Skeletal muscle satellite cell (primary cell): ENCODE results near the gene WWOX.

Experiments used
- H3K27me3 ChIP-seq: 2 replicates; pipeline ENCODE4 v1.7.0; 2013; ENCODE audit warnings: low read length; ENCODE audit not compliant: control insufficient read depth, insufficient read depth
- H3K36me3 ChIP-seq: 2 replicates; pipeline ENCODE4 v1.7.0; 2013; ENCODE audit warnings: mild to moderate bottlenecking, control low read depth, low read length; ENCODE audit not compliant: insufficient read depth
- H3K4me1 ChIP-seq: 2 replicates; pipeline ENCODE4 v1.7.0; 2013; ENCODE audit warnings: low read length; ENCODE audit not compliant: control insufficient read depth, insufficient read depth
- H3K4me2 ChIP-seq: 2 replicates; pipeline ENCODE4 v1.7.0; 2013; ENCODE audit warnings: mild to moderate bottlenecking, low read length
- H3K4me3 ChIP-seq: 2 replicates; pipeline ENCODE4 v1.7.0; 2013; ENCODE audit warnings: low read length
- H3K9ac ChIP-seq: 2 replicates; pipeline ENCODE4 v1.7.0; 2013; ENCODE audit warnings: mild to moderate bottlenecking, low read depth, low read length, moderate library complexity
- H3K9me3 ChIP-seq: replicated peaks from 2 replicates; pipeline ENCODE4 v1.7.0; 2013; ENCODE audit warnings: mild to moderate bottlenecking, control low read depth, low read length

The WWOX gene

GRCh38 chr16:78150233-78150632, 50.8 kb downstream of the WWOX start:
- H3K4me1 ChIP-seq: no peaks in the 10 kb centered on the region
- no peak overlapping the region for H3K4me2 ChIP-seq
- H3K27me3 ChIP-seq: peaks cover 4% of the 10 kb centered on the region
- H3K36me3 ChIP-seq: no peaks in the 10 kb centered on the region
- H3K9me3 ChIP-seq: no peaks in the 10 kb centered on the region
- H3K9ac ChIP-seq: no peak overlapping the region
- no peak overlapping the region for H3K4me3 ChIP-seq

GRCh38 chr16:78154729-78155461, 55.4 kb downstream of the WWOX start:
- Histone ChIP-seq H3K27me3 (no peaks in the 10 kb centered on the region), H3K4me2 (no peak overlapping the region), H3K9ac (no peak overlapping the region), H3K9me3 (no peaks in the 10 kb centered on the region), H3K4me1 (no peaks in the 10 kb centered on the region), H3K4me3 (no peak overlapping the region), H3K36me3 (no peaks in the 10 kb centered on the region)

- no peaks in the 10 kb centered on the region for H3K9me3 ChIP-seq
- H3K4me3 ChIP-seq: no peak overlapping the region
- no peak overlapping the region for H3K4me2 ChIP-seq
- no peaks in the 10 kb centered on the region for H3K27me3 ChIP-seq
- H3K9ac ChIP-seq: no peak overlapping the region
- no peaks in the 10 kb centered on the region for H3K4me1 ChIP-seq
- no peaks in the 10 kb centered on the region for H3K36me3 ChIP-seq
These were observed 56.4 kb downstream of the WWOX start for GRCh38 chr16:78155791-78156345.

- no peak overlapping the region for H3K4me2 ChIP-seq
- H3K9ac ChIP-seq: no peak overlapping the region
- no peaks in the 10 kb centered on the region for H3K4me1 ChIP-seq
- no peak overlapping the region for H3K4me3 ChIP-seq
- no peaks in the 10 kb centered on the region for H3K9me3 ChIP-seq
- no peaks in the 10 kb centered on the region for H3K27me3 ChIP-seq
- no peaks in the 10 kb centered on the region for H3K36me3 ChIP-seq
These were observed 61.7 kb downstream of the WWOX start for GRCh38 chr16:78161023-78161729.

GRCh38 chr16:78163772-78164670, 64.6 kb downstream of the WWOX start:
- Histone ChIP-seq H3K4me3 (no peak overlapping the region), H3K4me2 (no peak overlapping the region), H3K27me3 (no peaks in the 10 kb centered on the region), H3K4me1 (no peaks in the 10 kb centered on the region), H3K36me3 (no peaks in the 10 kb centered on the region), H3K9me3 (no peaks in the 10 kb centered on the region), H3K9ac (no peak overlapping the region)

- no peak overlapping the region for H3K4me3 ChIP-seq
- no peaks in the 10 kb centered on the region for H3K9me3 ChIP-seq
- H3K36me3 ChIP-seq: no peaks in the 10 kb centered on the region
- H3K4me2 ChIP-seq: no peak overlapping the region
- H3K27me3 ChIP-seq: no peaks in the 10 kb centered on the region
- no peaks in the 10 kb centered on the region for H3K4me1 ChIP-seq
- H3K9ac ChIP-seq: no peak overlapping the region
These were observed 71.1 kb downstream of the WWOX start for GRCh38 chr16:78170494-78170933.

- Histone ChIP-seq H3K36me3 (no peaks in the 10 kb centered on the region), H3K9me3 (no peaks in the 10 kb centered on the region), H3K27me3 (no peaks in the 10 kb centered on the region), H3K4me3 (no peak overlapping the region), H3K4me1 (no peaks in the 10 kb centered on the region), H3K9ac (no peak overlapping the region), H3K4me2 (no peak overlapping the region)
These were observed 75.8 kb downstream of the WWOX start for GRCh38 chr16:78175287-78175686.

- no peaks in the 10 kb centered on the region for H3K27me3 ChIP-seq
- no peak overlapping the region for H3K4me2 ChIP-seq
- H3K4me1 ChIP-seq: no peaks in the 10 kb centered on the region
- H3K9ac ChIP-seq: no peak overlapping the region
- H3K9me3 ChIP-seq: no peaks in the 10 kb centered on the region
- H3K36me3 ChIP-seq: no peaks in the 10 kb centered on the region
- H3K4me3 ChIP-seq: no peak overlapping the region
These were observed 77.0 kb downstream of the WWOX start for GRCh38 chr16:78176435-78176834.

GRCh38 chr16:78177218-78177617, 77.8 kb downstream of the WWOX start:
- no peaks in the 10 kb centered on the region for H3K9me3 ChIP-seq

GRCh38 chr16:78177987-78178386, 78.5 kb downstream of the WWOX start:
- H3K9me3 ChIP-seq: no peaks in the 10 kb centered on the region
- H3K9ac ChIP-seq: no peak overlapping the region
- H3K27me3 ChIP-seq: no peaks in the 10 kb centered on the region
- H3K4me3 ChIP-seq: no peak overlapping the region
- H3K36me3 ChIP-seq: no peaks in the 10 kb centered on the region
- H3K4me2 ChIP-seq: no peak overlapping the region
- H3K4me1 ChIP-seq: no peaks in the 10 kb centered on the region

More at GRCh38 chr16:78177218-78177617, 77.8 kb downstream of the WWOX start:
- H3K4me2 ChIP-seq: no peak overlapping the region
- no peaks in the 10 kb centered on the region for H3K4me1 ChIP-seq
- H3K36me3 ChIP-seq: no peaks in the 10 kb centered on the region
- H3K9ac ChIP-seq: no peak overlapping the region
- no peaks in the 10 kb centered on the region for H3K27me3 ChIP-seq
- H3K4me3 ChIP-seq: no peak overlapping the region

- Histone ChIP-seq H3K9ac (no peak overlapping the region), H3K4me3 (no peak overlapping the region)
These were observed 80.2 kb downstream of the WWOX start for GRCh38 chr16:78179666-78180065.

More at GRCh38 chr16:78179666-78180065, 80.2 kb downstream of the WWOX start:
- no peaks in the 10 kb centered on the region for H3K27me3 ChIP-seq
- peaks cover 7% of the 10 kb centered on the region for H3K4me1 ChIP-seq
- H3K4me2 ChIP-seq: no peak overlapping the region
- no peaks in the 10 kb centered on the region for H3K36me3 ChIP-seq
- no peaks in the 10 kb centered on the region for H3K9me3 ChIP-seq
